Measurements from ENCODE around the gene SH3PXD2A.
"Not testable (repeated sequence)": the region's sequence is repeated elsewhere in the genome, so short reads cannot be mapped to it uniquely, and the experiment has no call there.

The SH3PXD2A gene

DNA sequence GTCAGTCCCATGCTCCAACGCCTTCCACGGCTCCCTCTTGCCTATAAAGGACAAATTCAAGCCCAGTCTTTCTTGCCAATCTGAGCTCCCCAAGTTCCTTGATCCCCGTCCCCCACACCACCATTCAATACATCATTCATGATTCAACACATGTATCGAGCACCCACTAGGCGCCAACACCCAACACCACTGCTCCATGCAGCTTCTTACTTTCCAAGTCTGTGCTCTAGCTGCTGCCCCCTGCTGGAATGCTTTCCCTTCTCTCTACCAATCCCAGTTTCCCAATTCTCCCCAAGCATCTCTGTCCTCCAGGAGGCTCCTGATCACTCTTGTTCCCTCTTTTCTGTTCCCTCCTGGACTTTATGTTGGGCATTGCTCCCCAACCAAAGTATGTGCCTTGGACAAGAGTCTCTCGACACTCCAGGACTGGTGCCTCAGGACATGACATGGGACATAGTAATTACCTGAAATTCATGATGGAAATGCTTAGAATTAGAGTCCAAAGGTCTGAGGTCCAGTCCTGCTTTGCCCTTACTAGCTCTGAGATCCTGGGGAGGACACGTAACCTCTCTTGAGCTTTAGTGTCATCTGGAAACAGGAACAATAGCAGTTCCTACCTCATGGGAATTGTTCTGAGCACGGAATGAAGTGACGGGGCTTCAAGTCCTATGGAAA is 189.2 kb downstream of the SH3PXD2A start:
- no peak for DNase-seq (ENCODE audit: low read depth in 2 of 2)

DNA sequence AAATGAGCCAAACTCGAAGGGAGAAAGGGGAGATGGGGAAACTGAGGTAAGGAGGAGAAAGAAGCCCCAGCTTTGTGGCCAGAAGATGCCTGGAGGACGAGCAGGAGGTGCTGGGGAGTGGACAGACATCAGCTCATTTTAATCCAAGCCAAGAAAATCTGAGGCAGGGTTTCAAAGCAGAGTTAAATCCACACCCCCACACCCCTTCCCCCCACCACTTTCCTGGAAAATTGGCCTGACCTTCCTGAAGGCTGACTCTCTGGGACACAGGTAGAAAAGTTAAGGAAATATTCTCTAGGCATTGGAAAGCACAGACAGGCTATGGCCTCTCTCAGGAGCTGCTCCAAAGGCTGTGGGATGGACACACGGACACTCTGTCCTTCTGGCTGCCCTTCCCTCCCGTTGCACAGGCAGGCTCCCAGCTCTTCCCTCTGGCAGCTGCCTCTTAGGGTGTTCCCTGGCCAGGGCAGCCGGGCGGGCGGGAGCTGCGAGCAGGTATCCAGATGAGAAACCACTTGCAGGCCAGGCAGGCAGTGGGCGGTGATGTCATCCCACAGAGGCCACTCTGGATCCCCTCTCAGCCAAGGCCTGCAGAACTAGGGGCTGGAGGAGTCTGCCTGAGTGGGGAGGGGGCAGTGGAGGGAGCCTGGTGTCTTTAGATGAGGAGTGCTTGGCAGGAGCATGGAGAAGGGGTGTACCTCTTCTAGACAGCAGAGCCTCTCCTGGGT is 190.1 kb downstream of the SH3PXD2A start:
- DNase-seq (ENCODE audit: low read depth in 2 of 2) = no peak

DNA sequence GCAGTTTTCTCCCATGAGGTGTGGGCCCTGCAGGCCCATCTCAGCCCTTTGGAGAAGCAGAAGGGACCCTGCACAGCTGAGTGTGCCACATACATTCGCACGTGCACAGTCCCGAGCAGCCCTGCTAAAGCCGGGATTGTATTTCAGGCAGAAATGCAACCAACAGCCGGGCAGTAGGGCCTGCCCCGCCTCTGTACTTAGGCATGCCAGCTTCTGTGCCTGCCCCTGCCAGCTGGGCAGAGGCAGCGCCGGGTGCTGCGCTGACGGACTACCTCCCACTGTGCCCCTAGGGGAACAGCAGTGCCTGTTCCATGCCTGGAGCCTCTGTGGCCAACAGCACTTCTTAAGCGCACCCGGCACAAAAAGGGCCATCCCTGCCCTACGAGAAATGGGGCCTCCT is 191.6 kb downstream of the SH3PXD2A start:
- no peak for DNase-seq (ENCODE audit: low read depth in 2 of 2)

DNA sequence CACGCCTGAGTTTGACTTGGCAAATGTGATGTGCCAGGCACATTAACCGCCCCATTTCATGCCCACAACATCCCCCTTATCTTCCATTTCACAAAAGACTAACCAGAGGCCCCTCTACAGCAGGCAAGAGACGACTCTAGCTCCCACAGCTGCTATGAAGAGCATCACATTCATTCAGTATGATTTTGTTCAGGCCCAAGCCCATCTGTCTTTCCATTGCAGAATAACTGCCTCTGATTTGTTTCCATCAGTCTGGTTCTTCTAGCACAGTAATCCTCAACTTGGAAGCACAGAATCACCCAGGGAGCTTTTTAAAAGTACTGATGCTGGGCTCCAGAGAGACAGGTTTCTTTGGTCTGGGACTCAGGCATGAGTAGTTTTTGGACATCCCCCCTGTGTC is 192.1 kb downstream of the SH3PXD2A start:
- no peak for DNase-seq (ENCODE audit: low read depth in 2 of 2)

DNA sequence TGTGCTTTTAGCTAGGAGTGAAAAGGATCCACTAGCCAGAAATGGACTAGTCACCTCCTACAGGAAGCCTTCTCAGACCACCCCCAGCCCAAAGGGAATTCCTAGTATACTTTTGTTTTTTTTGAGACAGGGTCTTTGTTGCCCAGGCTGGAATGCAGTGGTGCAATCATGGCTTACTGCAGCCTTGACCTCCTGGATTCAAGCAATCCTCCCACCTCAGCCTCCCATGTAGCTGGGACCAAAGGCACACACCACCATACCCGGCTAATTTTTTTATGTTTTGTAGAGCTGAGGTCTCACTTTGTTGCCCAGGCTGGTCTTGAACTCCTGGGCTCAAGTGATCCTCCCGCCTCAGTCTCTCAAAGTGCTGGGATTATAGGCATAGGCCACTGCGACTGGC is 192.7 kb downstream of the SH3PXD2A start:
- not testable (repeated sequence) for DNase-seq (ENCODE audit: low read depth in 2 of 2)

DNA sequence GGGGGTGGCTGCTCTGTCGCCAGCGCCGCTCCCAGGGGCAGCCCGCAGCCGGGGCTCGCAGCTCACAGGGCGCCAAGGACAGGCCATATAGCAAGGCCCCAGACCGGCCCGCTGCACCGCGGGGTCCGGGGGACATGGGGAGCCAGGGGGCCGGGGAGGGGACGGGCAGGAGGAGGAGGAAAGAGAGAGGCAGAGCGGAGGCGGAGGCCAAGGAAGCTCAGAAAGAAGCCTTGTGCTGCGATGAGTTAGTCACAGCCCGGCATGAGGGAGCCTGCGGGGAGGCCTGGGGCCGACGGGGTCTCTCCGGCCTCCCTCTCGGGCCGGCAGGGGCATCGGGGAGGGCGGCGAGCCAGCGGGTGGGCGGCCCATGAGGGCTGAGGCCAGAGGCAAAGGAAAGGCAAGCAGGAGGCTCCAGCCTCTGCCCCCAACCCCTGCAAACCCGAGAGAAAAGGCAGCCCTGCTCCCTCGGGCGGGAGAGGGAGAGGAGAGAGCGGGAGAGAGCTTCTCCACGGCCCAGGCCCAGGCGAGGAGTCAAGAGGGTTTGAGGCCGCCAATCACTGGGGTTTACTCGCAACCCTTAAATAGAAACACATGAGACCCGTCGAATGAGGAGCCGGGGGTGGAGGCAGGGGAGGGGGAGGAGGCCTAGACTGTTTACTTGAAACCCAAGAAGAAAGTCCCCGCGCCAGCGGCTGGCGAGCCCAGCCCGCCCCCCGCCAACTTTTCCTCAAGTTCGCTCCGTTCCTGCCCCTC is 194.0 kb downstream of the SH3PXD2A start:
- DNase-seq (ENCODE audit: low read depth in 2 of 2) = no peak

DNA sequence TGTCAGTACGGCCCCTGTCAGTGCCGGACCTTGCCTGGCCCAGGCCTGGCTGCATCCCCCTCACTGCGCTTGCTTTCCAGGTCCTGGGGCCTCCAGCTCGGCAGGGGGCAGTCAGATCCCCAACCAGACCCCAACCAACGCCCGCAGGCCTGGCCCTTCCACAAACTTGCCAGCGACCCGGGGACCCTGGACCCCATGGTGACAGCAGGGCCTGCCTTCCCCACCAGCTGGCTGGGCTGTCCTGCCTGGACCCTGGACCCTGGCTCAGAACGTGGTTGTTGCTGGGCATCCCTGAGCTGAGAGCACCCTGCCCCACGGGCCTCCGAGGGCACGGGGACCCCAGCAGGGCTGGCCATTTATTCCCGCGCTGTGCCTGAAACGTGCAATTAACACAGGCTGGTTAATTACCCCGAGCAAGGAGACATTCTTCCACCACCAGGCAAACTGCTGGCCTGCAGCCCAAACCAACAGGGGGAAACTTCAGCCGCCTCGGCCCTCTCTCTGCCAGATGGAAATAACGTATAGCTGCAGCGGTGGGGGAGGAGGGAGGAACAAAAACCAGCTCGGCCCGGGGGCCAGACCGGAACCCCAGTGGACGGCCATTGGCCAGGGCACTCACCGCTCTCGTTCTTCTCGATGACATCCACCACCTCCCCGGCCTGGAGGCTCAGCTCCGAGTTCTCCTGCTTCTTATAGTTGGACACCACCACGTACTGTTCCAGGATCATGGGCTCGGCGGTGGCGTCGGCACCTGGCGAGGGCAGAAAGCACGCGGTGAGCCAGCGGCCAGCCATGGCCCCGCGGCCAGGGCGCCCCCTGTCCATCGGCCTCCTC is 194.8 kb downstream of the SH3PXD2A start:
- no peak for DNase-seq (ENCODE audit: low read depth in 2 of 2)

DNA sequence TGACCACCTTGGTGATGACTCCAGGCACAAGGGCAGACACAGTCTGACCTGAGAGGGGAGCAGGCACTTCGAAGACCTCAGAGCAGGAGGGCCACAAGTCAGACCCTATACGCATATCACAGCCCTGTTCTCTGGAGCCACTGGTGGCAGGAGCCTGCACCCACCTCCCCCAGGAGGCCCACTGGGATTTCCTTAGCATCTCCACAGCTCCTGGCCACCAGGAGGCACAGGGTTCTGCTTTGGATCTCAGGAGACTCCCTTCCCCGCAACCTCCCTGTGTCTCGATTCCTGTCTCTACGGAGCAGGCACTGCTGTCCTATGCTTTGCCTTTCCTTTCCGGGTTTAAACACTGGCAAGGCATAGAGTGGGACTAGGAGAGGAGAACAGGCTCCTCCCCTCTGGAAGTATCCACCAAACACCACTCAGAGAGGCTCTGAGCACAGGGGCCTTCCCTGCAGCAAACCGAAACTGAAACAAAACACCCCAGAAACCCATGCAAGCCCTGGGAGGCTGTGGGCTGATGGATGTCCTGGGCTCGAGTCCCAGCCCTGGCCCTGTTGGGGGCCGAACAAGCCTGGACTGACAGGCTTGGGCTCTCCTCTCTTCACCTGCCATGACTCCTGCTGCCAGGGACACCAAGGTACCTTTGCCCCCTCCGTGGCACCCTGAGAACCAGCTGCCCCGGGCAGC is 195.6 kb downstream of the SH3PXD2A start:
- DNase-seq (ENCODE audit: low read depth in 2 of 2) = no peak

DNA sequence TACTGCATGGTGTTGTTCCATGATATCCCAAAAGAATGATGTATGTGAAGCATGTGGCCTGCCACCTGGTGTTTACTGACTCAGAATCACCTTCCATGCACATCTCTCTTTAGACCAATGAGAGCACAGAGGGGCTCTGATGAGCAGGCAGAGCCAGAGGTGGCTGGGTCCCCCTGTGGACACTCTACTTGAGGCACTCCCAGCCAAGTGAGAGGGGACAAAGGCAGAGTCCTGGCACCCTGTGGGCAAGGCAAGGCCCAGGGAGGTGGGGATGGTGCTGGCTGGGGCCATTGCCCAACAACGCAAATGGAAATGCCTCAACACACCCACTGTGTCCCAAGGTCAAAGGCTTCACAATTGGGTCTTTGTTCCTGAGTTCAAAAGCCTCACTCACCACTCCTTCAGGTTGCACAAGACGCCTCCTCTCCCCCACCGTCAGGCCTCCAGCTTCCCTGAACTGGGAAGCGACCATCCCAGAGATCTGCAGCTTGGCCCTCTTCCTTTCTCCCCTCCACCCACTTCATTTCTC is 197.3 kb downstream of the SH3PXD2A start:
- DNase-seq (ENCODE audit: low read depth in 2 of 2) = no peak

DNA sequence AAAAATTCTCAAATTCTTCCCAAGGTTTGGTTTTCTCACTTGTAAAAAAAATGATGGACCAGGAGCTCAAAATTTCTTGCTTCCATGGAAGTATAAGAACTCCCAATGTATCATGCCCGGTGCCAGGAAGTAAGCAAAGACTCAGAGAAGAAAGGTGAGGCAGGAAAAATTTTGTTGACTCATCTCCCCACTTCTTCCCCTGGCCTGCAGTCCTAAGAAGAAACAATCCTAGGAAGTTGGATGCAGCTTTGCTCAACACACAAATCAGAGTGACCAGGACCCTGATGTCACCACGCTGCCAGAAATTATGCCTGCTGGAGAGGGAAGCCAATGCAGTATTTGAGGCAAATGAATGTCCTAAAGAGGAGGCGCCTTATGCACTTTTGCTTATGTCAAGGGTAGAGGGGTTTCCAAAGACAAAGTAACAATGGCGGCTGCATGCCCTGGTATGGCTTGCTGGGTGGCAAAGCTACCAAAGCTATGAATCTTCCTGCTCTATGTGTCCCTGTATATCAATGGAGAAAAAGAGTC is 198.2 kb downstream of the SH3PXD2A start:
- no peak for DNase-seq (ENCODE audit: low read depth in 2 of 2)

DNA sequence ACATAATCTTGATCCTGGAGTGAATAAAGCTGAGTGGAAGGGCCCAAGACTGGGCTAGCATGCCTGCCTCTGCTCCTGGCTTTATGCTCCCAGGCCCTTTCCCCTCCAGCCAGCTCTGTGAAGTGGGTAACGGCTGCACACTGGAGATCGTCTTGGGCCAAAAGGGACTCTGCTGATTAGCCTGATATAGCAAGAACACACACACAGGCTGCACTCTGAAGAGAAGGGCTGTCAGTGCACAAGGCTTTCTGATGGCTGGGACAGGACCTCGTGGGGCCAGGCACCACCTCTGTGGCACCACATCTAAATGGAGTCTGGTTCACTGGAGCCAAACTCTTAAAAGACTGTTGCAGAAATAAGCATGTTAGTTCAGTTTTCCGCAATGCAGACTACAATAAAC is 200.5 kb downstream of the SH3PXD2A start:
- DNase-seq (ENCODE audit: low read depth in 2 of 2) = no peak

DNA sequence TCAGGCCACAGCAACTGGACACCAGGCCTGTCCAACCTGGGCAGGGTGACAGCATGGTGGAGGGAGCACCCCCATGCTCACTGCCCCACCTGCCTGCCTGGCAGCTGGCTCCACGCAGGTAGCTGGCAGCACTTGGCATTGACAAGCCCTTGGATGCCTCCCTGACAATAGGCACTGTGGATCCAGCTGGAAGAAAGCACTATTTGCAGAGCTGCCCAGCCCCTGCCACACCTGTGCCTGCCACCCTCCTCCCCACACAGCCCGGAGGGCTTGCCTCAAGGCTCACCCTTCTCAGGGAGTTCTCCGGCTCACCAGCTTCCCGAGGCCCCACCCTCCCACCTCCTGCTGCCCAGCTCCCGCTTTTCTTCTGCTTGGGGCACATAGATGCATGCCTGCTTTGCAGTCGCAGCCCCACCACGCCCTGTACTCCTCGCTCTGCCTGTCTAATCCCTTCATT is 201.8 kb downstream of the SH3PXD2A start:
- DNase-seq (ENCODE audit: low read depth in 2 of 2) = no peak

DNA sequence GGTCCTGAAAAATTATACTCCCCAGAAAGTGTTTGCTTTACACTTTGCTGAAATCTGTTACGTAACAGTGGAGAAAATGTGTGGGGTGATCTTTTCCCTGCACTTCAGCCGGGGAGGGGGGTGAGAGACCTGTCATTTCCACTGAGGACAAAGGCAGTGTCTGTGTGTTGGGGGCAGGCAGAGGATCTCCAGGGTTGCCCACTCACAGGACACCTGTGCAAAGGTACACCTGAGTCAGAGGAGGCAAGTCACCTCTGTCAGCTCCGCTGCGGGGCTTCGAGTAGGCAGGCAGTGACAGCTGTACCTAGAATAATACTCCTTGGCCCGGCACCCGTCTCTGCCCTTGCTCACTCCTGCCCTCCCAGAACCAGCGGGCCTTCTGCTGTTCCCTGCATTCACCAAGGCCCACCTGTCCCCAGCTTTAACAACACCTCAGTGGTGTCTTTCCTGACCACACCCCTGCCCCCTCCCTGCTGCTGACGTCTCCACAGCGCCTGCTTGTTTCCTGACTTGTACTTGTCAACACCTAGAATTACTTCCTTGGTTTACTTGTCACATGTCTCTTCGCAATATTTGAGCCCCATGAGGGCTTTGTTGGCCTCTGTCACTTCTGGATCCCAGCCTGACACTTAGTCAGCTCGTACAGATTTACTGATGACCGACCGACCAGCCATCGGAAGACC is 202.6 kb downstream of the SH3PXD2A start:
- DNase-seq (ENCODE audit: low read depth in 2 of 2) = no peak

DNA sequence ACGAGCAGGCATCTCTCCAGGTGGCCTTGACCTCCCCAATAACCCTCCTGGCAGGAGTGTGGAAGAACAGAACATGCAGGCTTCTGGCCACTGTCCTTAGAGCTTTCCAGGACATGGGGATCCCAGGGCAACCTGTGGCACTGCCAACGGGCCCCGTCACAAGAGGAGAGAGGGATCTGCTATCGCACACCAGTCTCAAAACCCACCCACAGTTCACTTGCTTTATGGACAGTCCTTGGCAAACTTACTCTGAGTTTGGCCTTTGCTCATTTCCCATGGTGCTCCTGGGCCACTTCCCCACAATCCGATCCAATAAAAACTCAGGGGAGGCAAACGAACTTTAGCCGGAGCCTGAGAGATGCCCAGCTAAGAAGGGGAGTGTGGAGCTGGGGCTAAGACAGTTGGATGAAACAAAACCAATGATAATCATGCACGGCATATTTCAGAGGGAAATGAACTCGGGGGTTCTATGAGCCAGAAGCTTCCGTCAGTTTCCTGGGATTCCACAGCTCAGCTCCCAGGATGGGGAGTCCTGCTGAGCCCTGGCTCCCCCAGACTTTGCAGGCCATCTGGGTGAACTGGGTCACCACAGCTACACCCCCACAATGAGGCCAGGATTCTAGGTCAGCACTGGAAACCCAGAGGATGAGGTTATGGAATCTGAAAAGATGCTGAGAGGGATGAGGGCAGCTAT is 203.4 kb downstream of the SH3PXD2A start:
- DNase-seq (ENCODE audit: low read depth in 2 of 2) = no peak

DNA sequence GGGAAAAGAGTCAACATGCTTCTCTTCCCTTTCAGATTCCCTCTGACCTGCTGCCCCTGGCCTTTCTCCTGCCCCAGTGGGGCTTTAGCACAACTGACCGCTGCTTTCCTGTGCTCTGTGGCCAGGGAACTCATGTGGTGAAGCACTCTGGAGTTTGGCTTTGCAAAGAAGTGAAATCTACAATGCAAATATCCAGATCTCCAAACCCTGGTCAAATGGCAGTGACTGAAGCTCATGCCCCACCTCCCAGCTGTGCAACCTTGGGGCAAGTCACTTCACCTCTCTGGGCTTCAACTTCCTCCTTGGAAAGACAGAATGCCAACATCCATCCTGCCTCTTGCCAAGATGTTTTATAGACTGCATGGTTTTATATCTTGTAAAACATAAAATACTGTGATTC is 204.0 kb downstream of the SH3PXD2A start:
- DNase-seq (ENCODE audit: low read depth in 2 of 2) = no peak

DNA sequence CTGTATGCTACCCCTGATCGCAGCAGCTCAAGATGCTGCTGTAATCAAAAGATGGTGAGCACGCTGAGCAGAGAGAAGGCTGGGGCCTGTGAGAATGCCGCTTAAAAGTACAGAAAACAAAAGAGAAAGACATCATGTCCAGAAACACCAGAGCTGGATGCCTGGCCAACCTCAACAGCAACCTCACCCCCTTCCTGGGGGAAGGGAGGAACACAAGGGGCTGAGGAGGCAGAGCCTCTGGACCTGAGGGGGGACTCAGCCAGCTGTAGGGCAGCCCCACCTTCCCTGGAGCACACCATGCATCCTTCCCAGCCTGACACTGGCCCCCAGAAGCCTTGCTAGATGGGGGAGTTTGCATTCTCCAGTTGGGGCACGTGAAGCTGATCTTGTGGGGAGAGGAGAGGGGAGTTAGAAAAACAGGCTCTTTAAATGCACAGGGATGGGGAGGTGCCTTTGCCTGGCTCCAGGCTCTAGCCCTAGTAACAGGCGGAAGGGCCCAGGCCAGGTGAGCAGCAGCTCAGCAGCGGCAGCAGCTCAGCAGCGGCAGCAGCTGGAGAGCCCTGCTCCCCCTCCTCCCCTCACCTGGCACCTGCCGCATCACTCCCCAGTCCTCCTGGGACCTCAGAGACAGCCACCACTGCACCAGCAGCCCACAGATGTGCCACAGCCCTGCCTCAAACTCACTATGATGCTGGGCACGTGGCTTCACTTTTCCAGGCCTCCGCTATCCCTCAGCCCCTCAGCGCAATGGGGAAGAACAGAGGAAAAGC is 205.5 kb downstream of the SH3PXD2A start:
- no peak for DNase-seq (ENCODE audit: low read depth in 2 of 2)

DNA sequence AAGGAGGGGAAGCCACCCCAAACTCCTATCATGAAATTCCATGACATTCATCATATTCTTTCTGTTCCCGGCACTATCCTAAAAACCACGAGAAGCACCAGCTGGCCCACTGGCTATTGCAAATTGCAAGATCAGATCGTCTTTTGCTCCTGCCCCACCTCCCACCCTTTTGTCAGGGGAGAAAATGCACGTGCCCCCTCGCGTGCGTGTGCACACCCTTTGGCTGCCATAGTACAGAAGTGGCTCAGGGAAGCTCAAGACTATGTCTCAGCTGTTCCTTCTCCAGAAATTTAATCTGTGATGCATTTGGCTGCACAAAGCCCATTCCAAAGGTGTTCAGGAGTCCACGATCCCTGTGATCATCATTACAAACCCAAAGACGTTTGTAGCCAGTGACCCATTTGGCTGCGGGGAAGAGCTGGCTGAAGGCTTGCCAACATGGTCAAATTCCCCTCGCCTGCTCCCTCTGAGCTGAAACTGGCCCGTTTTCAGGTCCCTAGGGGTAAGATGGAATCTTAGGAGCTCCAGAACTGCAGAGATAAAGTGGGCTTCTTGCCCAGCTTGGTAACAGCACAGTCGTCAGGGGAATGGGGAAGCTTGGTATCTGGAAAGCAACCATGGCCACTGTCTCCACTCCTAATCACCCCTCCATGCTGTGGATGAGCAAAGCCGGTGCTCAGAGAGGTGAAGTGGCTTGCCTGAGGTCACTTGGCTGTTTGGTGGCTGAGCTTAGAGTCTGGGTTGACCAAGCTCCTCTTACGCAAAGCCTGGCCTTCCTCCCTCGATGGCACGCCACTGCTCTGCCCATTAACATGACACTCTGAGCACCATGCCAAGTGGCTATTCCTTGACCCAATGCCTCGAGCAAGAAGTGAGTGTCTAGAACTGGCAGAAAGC is 206.5 kb downstream of the SH3PXD2A start:
- no peak for DNase-seq (ENCODE audit: low read depth in 2 of 2)

DNA sequence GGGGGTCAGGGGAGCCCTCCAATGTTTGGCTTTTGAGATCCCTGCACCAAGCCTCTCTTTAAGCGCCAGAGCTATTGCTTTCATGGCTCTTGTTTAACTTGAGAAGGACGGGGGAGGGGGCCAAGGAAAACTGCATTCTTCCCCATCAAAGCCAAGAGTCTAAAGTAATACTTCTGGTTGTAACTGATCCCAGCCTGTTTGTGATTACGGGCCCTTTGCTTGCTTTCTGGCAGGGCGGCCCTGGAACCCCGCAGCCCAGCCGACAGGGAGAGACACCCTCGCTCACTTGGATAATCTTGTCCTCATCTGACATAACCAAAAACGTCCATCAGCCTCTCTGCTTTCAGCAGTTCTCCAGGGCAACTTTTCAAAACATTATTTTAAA is 207.1 kb downstream of the SH3PXD2A start:
- no peak for DNase-seq (ENCODE audit: low read depth in 2 of 2)
